Fibroblast of pulmonary artery (primary cell): ENCODE measurements around the gene ASMT.
"Not testable (repeated sequence)": the region's sequence is repeated elsewhere in the genome, so short reads cannot be mapped to it uniquely, and the experiment has no call there.

Experiments used
- DNase-seq: peaks from one replicate; pipeline ENCODE4 v3.0.0-alpha.2; 2010; ENCODE audit warnings: low read depth
- H3K4me3 ChIP-seq: replicated peaks from 2 replicates; pipeline ENCODE4 v1.5.1; 2011; ENCODE audit warnings: low read depth, mild to moderate bottlenecking, control low read depth, low read length, moderate library complexity
- CTCF ChIP-seq: IDR thresholded peaks from 2 replicates; pipeline ENCODE4 v1.5.1; 2011; ENCODE audit warnings: mild to moderate bottlenecking, control low read depth, low read length, inconsistent platforms; ENCODE audit errors: missing control alignments

The ASMT gene

GRCh38 chrX:1623691-1624090, 8.8 kb downstream of the ASMT start:
- no peak for DNase-seq
- TF ChIP-seq CTCF, result no peak
- H3K4me3 ChIP-seq, result no peak overlapping the region

GRCh38 chrX:1624158-1624860, 9.4 kb downstream of the ASMT start:
- not testable (repeated sequence) for H3K4me3 ChIP-seq

GRCh38 chrX:1624861-1625215, 10.0 kb downstream of the ASMT start:
- not testable (repeated sequence) for H3K4me3 ChIP-seq, DNase-seq

More at GRCh38 chrX:1624158-1624860, 9.4 kb downstream of the ASMT start:
- not testable (repeated sequence) for DNase-seq

GRCh38 chrX:1629244-1629643, 14.4 kb downstream of the ASMT start:
- no peak for DNase-seq
- no peak overlapping the region for H3K4me3 ChIP-seq
- TF ChIP-seq CTCF, result no peak

GRCh38 chrX:1646009-1646408, 31.1 kb downstream of the ASMT start:
- DNase-seq, result no peak
- H3K4me3 ChIP-seq, result no peak overlapping the region
- no peak for TF ChIP-seq CTCF

GRCh38 chrX:1649621-1650020, 34.8 kb downstream of the ASMT start:
- no peak for DNase-seq
- TF ChIP-seq CTCF, result no peak
- H3K4me3 ChIP-seq, result peak overlapping the region; percentile 30

GRCh38 chrX:1652011-1652811, 37.4 kb downstream of the ASMT start:
- peak; percentile 91 for TF ChIP-seq CTCF
- DNase-seq, result peak; percentile 72
- H3K4me3 ChIP-seq, result not testable (repeated sequence)

- no peak overlapping the region for H3K4me3 ChIP-seq
- no peak for TF ChIP-seq CTCF
- DNase-seq, result no peak
These were observed 41.5 kb downstream of the ASMT start for GRCh38 chrX:1656379-1656778.
